GM10847 (cell line): ENCODE results near the gene FAM53B.

Experiments
- POLR2A ChIP-seq: IDR thresholded peaks from 2 replicates; pipeline ENCODE4 v1.6.1; 2011; ENCODE audit not compliant: insufficient read length; ENCODE audit errors: extremely low read depth

Gene FAM53B

GRCh38 chr10:124723826-124724225 is 20.4 kb downstream of the FAM53B start:
- TF ChIP-seq POLR2A = no peak

- no peak for TF ChIP-seq POLR2A
Observed at GRCh38 chr10:124722798-124723783, 21.1 kb downstream of the FAM53B start.

GRCh38 chr10:124721330-124722045 is 22.7 kb downstream of the FAM53B start:
- no peak for TF ChIP-seq POLR2A

DNA sequence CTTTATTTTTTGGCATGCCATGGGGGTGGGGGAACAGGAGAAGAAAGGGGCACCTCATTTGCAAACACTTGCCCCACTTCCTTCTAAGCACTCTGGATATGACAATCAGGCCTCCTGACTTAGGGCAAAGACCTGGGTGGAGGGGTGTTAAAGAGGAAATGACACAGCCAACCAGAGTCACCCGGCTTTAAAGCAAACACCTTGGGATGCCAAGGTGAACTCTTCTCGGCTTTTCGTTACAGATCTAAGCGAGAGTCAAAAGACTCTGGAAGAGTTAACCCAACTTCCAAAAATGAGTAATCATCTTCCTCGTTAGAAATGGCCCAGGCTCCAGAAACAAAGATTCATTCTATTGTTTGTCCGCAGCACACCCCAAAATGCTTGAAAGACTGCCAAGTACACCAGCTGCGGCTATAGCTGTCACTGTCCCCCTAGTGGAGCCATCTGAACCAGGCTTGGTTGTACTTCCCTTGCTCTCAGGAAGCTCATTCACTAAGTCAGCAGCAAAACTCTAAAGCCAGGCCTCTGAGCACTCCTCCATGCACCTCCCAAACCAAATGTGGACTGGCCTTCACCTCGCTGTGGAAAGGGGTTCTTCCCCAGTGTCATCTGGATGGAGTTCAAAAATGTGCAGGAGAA is 24.8 kb downstream of the FAM53B start:
- no peak for TF ChIP-seq POLR2A

- TF ChIP-seq POLR2A = no peak
Observed at GRCh38 chr10:124717911-124718741, 26.1 kb downstream of the FAM53B start.

DNA sequence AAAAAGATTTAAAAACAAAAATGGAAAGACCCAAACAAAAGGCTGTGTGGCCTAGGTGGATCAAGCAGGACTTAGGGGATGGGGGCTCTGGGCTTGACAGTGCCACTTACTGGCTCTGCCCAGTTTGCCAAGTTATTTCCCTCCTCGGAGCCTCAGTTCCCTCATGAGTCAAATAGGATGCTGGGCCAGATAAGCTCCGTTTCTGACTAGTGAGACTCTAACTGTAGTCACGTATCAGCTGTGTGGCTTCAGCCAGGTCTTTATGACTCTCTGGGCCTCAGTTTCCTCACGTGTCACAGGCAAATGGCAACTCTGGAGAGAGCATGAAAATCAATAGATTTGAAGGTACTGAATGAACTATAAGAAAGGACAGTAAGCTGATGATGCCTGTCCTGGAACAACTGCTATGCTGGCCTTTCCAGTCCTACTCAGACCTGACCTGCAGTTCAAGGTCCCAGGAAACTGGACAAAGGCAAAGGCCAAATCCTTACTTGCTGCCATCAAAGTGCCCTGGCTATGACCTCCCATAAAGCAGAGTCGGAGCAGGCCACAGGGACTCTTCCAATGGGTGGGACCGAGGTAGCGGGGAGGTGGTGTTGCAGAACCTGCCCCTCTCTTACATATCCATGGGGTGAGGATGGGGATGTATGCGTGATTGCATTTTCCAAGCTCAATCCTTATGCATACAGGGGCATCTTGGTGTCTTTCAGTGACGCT is 27.0 kb downstream of the FAM53B start:
- no peak for TF ChIP-seq POLR2A

- no peak for TF ChIP-seq POLR2A
Observed at GRCh38 chr10:124716369-124716768, 27.8 kb downstream of the FAM53B start.

- TF ChIP-seq POLR2A = no peak
Observed at GRCh38 chr10:124715439-124715838, 28.7 kb downstream of the FAM53B start.

DNA sequence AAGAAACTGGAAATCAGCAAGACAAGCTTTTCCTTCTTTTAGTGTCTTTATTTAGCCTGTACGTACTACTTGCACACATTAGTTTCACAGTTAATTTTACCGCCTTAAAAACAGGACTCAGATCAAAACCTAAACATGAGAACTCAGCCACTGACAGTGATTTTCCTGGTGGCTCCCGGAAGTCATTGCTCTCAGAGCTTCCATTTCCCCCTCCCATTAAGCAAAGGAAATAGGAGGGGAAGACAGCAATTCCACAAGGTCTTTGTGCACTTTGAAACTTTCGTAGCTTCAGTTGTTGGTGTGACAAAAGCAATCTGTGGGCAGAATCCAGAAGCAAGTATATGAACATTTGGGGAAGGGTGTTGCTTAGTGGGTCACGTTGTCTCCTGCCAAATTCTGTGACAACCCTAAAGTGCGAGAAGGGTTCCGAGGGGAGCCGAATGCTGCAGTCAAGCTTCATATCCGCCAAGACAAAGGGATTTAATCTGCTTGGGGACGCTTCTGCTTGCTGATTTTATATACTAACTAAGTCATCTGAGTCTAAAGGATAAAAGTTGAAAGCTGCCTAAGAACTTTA is 30.4 kb downstream of the FAM53B start:
- no peak for TF ChIP-seq POLR2A

GRCh38 chr10:124712704-124713407 is 31.3 kb downstream of the FAM53B start:
- no peak for TF ChIP-seq POLR2A

DNA sequence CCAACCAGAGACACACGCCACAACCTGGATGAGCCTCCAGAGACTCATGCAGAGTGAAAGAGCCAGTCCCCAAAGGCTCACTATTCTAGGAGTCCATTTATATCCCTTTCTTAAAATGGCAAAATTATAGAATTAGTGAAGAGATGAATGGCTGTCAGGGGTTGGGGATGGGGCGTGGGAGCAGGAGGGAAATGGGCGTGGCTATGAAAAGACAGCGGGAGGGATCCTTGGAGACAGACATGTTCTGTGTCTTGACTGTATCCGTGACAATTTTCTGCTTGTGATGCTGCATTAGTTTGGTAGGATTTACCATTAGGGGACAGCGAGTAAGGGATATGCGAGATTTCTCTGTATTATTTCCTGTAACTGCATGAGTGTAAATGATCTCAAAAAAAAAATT is 33.0 kb downstream of the FAM53B start:
- no peak for TF ChIP-seq POLR2A

GRCh38 chr10:124710266-124710881 is 33.8 kb downstream of the FAM53B start:
- TF ChIP-seq POLR2A = no peak

DNA sequence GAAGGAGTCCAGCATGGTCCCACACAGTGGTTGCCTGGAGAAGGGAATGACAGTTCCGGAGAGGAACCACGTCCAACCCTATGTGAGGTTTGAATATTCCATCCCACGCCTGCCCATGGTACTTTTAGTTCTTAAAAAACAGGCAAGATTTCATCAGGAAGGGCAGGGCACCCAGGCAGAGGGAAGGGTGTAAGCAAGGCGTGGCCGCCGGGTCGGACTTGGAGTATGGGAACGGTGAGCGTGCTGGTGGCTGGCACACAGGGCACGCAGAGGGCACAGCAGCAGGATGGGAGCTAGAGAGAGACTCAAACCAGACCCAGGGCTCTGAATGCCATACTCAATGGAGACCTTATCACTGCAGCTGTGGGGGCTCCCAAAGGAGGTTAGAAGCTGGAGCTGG is 34.3 kb downstream of the FAM53B start:
- no peak for TF ChIP-seq POLR2A
